Mammary epithelial cell (primary cell): Measurements from ENCODE around the gene MCM3AP.

Source experiments
- CTCF ChIP-seq, 2 donors: IDR thresholded peaks in 1 of 2; conservative IDR thresholded peaks in 1 of 2; 2 replicates each; pipeline ENCODE4 v1.5.1; 2011 to 2012; ENCODE audit warnings: inconsistent platforms in 2 of 2, low read length in 2 of 2, mild to moderate bottlenecking in 2 of 2, control low read depth in 1 of 2, low read depth in 1 of 2; ENCODE audit not compliant: insufficient read depth in 1 of 2; ENCODE audit errors: extremely low read depth in 1 of 2
- EZH2 ChIP-seq: IDR thresholded peaks from 2 replicates; pipeline ENCODE4 v1.6.1; 2012; ENCODE audit warnings: low read length, inconsistent platforms, borderline replicate concordance

- TF ChIP-seq CTCF (conservative IDR thresholded peaks at IDR 0.05 in 1 of 2, IDR thresholded peaks at IDR 0.05 in 1 of 2; ENCODE audit: extremely low read depth in 1 of 2, insufficient read depth in 1 of 2, low read depth in 1 of 2, low read length in 2 of 2) (no peak), EZH2 (no peak)
Observed at GRCh38 chr21:46190491-46191131, 94.8 kb downstream of the MCM3AP start.
